Right atrium auricular region (tissue), 2 donors: Measurements from ENCODE around the gene PKMYT1. TPM values are rescaled to one million over a fixed set of nuclear protein-coding genes. Genes with fewer than 3 reads are reported as not detected.

Experiments used
- DNase-seq: peaks from one replicate; pipeline ENCODE4 v3.0.0-alpha.2; 2019; ENCODE audit warnings: low spot score
- H3K27ac ChIP-seq, 2 donors: fragments of 200-600 bp; sonication (generic); 1 replicate in 1 of 2; 2 replicates in 1 of 2; pipeline ENCODE4 v1.5.1; 2016 to 2019
- H3K27me3 ChIP-seq, 2 donors: fragments of 200-600 bp; sonication (generic); one replicate each; pipeline versions ENCODE4 v1.5.1 to v1.6.0; 2017 to 2019
- H3K36me3 ChIP-seq: fragments of 200-600 bp; sonication (generic); one replicate; pipeline ENCODE4 v1.5.1; 2016
- H3K4me1 ChIP-seq, 2 donors: fragments of 200-600 bp; sonication (generic); one replicate each; pipeline versions ENCODE4 v1.5.1 to v1.6.0; 2017 to 2019
- H3K4me3 ChIP-seq, 2 donors: fragments of 200-600 bp; sonication (generic); 1 replicate in 1 of 2; 2 replicates in 1 of 2; pipeline ENCODE4 v1.5.1; 2017 to 2019; ENCODE audit warnings: mild to moderate bottlenecking in 1 of 2, moderate library complexity in 1 of 2
- H3K9me3 ChIP-seq, 2 donors: fragments of 200-600 bp; sonication (generic); one replicate each; pipeline ENCODE4 v1.5.1; 2019
- total RNA-seq, 2 donors: library from RNA; depleted of rRNA; stranded (reverse); fragments of >200 nt; gene quantifications; one replicate each; pipeline ENCODE4 v1.1.0, GENCODE V29; 2016
- TF ChIP-seq, protein P1 (sequence below), 2 donors: fragments of 200-600 bp; sonication (generic); IDR thresholded peaks; one replicate each; pipeline ENCODE4 v1.5.1; 2019; ENCODE audit warnings: antibody characterized with exemption in 2 of 2

Gene PKMYT1
- total RNA-seq, 2 donors from 2014 or later, result 0.52 to 0.98 TPM

DNA sequence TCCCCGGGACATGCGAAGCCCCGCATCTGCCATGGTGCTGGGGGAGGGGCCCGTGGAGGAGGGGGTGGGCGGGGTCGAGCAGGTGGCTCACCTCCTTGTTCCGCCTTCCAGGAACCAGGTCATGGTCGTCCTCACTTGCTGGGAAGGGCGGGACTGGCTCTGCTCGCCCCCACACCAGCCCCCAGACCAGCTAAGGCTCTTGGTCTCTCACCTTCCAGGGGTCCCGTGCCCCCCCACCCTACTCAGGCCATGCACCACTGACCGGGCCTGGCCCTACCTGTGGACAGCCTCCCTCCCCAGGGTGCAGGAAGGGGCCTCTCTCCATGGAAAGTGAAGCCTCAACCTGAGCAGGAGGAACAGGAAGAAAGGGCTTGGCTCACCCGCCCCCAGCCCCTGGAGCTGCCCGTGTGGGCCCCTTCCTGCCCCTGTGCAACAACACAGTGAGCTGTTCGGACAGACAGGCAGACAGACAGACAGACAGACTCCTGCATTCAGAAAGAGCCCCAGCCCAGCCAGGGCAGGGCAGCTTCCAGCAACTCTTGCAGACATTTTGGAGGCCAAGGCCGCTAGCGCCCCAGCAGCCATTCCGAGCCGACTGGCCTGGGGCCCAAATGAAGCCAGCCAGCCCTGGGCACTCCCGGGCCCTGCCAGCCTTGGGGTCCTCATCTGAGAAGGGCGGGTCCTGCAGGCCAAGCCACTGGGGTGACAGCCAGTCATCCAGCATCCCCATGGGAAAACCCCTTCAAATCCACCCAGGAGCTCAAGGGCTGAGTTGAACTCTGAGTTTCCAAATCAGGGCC, 24.3 kb downstream of the PKMYT1 start:
- Histone ChIP-seq H3K4me3 (no peak overlapping the region), H3K4me1 (no peaks in the 10 kb centered on the region), H3K27ac (no peak overlapping the region), H3K9me3 (no peaks in the 10 kb centered on the region), H3K27me3 (peaks cover 0 to 6% of the 10 kb centered on the region in 2 donors), H3K36me3 (no peaks in the 10 kb centered on the region)
- TF ChIP-seq, protein P1, sequence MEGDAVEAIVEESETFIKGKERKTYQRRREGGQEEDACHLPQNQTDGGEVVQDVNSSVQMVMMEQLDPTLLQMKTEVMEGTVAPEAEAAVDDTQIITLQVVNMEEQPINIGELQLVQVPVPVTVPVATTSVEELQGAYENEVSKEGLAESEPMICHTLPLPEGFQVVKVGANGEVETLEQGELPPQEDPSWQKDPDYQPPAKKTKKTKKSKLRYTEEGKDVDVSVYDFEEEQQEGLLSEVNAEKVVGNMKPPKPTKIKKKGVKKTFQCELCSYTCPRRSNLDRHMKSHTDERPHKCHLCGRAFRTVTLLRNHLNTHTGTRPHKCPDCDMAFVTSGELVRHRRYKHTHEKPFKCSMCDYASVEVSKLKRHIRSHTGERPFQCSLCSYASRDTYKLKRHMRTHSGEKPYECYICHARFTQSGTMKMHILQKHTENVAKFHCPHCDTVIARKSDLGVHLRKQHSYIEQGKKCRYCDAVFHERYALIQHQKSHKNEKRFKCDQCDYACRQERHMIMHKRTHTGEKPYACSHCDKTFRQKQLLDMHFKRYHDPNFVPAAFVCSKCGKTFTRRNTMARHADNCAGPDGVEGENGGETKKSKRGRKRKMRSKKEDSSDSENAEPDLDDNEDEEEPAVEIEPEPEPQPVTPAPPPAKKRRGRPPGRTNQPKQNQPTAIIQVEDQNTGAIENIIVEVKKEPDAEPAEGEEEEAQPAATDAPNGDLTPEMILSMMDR (IDR thresholded peaks at IDR 0.05), result no peak
- DNase-seq, result no peak

DNA sequence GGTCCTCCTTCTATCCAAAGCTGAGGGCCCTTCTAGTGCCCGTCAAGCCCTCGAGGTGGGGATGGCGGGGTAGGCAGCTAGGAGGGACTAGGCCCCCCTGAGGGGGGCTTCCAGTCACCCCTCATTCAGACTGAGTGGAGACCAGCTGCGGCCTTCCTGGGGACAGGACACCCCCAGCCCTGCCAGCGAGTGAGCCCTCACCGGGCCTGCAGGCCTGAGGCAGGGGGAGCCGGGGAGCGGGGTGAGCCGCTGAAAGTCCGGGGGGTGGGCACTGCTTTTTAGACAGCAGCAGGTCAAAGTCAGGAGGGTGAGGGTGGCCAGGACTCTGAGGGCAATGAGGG, 24.8 kb downstream of the PKMYT1 start:
- Histone ChIP-seq H3K9me3 (no peaks in the 10 kb centered on the region), H3K27me3 (peaks cover 0 to 3% of the 10 kb centered on the region in 2 donors), H3K36me3 (no peaks in the 10 kb centered on the region), H3K4me1 (no peaks in the 10 kb centered on the region), H3K27ac (no peak overlapping the region), H3K4me3 (no peak overlapping the region)
- TF ChIP-seq, protein P1 (IDR thresholded peaks at IDR 0.05), result no peak
- DNase-seq, result no peak

DNA sequence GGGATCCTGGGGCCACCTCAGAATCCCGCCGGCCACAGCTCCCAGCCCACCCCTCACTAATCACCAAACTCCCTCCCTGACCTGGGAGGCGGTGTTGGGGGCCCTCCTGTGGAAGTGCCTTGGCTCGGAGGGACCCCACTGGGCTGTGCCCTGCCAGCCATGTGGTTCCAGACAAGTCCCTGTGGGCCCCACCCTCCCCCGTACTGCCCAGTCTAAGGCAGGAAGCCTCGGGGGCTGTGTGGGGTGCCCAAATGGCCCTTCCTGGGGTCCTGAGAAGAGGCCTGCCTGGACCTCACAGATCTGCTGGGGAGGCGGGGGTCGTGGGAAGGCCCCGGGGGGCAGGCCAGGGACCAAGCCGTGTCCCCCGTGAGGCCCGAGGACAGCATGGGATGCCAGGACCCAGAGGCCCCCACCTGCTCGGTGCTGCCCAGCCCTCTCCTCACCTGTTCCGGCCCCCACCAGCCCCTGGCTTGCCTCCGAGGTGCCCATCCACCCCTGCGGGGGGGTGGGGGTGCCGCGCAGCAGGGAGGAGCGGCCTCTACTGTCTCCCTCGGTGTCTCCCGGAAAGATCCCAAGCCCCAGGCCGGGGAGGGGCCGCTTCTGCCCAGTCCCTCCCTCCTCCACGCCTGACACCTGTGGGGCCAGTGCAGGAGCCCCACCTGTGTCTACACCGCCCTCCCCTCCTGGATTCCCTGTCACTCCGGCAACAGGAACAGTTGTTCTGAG, 25.4 kb downstream of the PKMYT1 start:
- Histone ChIP-seq H3K27ac (no peak overlapping the region), H3K27me3 (peaks cover 0 to 3% of the 10 kb centered on the region in 2 donors), H3K4me1 (no peaks in the 10 kb centered on the region), H3K36me3 (peaks cover 2% of the 10 kb centered on the region), H3K4me3 (no peak overlapping the region), H3K9me3 (no peaks in the 10 kb centered on the region)
- no peak for DNase-seq
- TF ChIP-seq, protein P1 (IDR thresholded peaks at IDR 0.05), result no peak

DNA sequence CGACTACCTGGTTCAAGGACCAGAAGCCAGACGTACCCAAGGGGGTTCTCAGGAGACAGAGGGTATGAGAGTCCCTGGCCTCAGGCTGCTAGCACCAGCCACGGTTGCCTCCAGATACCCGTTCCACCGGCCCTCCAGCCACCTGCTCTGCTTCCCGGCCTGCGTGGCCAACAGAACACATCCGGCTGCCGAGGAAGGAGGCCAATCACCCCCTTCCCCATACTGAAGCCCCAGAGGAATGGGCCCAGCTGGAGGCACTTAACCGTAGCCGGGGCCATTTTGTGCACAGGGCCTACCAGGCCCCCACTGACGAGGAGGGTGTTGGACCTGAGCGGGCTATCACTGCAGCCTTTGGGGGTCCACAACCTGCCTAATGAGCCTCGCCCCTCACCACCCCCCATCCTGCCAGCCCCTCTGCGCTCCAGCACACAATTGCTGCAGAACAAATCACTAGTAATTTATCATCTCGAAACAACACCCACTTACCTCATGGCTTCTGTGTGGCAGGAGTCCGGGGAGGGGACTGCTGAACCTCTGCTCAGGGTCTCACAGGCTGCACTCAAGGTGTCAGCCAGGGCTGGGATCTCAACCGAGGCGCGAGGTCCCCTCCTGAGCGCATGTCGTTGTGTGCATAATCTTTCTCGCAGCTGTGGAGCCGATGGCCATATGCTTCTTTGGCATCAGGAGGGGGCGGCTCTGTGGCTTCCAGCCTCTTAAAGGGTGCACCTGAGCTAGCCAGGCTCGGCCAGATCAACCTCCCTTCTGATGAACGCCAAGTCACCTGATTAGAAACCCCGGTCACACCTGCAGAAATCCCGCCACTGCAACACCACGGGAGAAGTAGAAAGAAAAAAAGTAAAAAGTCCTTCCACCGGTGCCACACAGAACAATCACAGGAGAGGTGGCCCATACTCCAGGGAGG, 26.3 kb downstream of the PKMYT1 start:
- DNase-seq, result no peak
- Histone ChIP-seq H3K4me3 (no peak overlapping the region), H3K27me3 (peaks cover 0 to 3% of the 10 kb centered on the region in 2 donors), H3K9me3 (no peaks in the 10 kb centered on the region), H3K36me3 (peaks cover 11% of the 10 kb centered on the region), H3K27ac (no peak overlapping the region), H3K4me1 (no peaks in the 10 kb centered on the region)
- TF ChIP-seq, protein P1 (IDR thresholded peaks at IDR 0.05), result no peak

DNA sequence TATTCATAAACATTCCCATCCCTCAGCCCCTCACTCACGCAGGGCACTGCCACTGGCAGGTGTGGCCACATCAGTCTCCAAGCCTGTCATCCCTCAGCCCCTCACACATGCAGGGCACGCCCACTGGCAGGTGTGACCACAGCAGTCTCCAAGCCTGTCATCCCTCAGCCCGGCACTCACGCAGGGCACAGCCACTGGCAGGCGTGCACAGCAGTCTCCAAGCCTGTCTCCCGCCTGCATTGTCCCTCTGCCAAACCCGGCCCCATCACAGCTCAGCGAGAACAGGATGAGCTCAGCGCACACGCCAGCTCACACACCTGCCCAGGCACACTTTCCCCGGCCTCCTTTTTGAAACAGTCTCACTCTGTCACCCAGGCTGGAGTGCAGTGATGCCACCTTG, 27.6 kb downstream of the PKMYT1 start:
- H3K4me3 ChIP-seq, result no peak overlapping the region
- peaks cover 0 to 3% of the 10 kb centered on the region in 2 donors for H3K27me3 ChIP-seq
- no peaks in the 10 kb centered on the region for H3K9me3 ChIP-seq
- H3K36me3 ChIP-seq, result peaks cover 14% of the 10 kb centered on the region
- H3K27ac ChIP-seq, result no peak overlapping the region
- TF ChIP-seq, protein P1 (IDR thresholded peaks at IDR 0.05), result no peak
- no peaks in the 10 kb centered on the region for H3K4me1 ChIP-seq
- no peak for DNase-seq
